Measurements from ENCODE around the gene SHISAL2A.

The SHISAL2A gene

GRCh38 chr1:52676249-52676903 is 43.4 kb downstream of the SHISAL2A start:
- no peak for DNase-seq (ENCODE audit: low read depth)
- H3K4me3 ChIP-seq (ENCODE audit: control insufficient read depth, low read depth, low read length) = no peak overlapping the region
- no peak for TF ChIP-seq CTCF (conservative IDR thresholded peaks at IDR 0.05; ENCODE audit: control insufficient read depth, insufficient read depth, low read depth, low read length)

- no peak overlapping the region for H3K4me3 ChIP-seq (ENCODE audit: control insufficient read depth, low read depth, low read length)
- no peak for TF ChIP-seq CTCF (conservative IDR thresholded peaks at IDR 0.05; ENCODE audit: control insufficient read depth, insufficient read depth, low read depth, low read length)
- no peak for DNase-seq (ENCODE audit: low read depth)
Measured at GRCh38 chr1:52677076-52677806, 44.3 kb downstream of the SHISAL2A start.

- no peak for DNase-seq (ENCODE audit: low read depth)
- TF ChIP-seq CTCF (conservative IDR thresholded peaks at IDR 0.05; ENCODE audit: control insufficient read depth, insufficient read depth, low read depth, low read length) = no peak
- H3K4me3 ChIP-seq (ENCODE audit: control insufficient read depth, low read depth, low read length) = no peak overlapping the region
Measured at GRCh38 chr1:52679048-52679447, 46.1 kb downstream of the SHISAL2A start.

- H3K4me3 ChIP-seq (ENCODE audit: control insufficient read depth, low read depth, low read length) = no peak overlapping the region
- DNase-seq (ENCODE audit: low read depth) = no peak
- TF ChIP-seq CTCF (conservative IDR thresholded peaks at IDR 0.05; ENCODE audit: control insufficient read depth, insufficient read depth, low read depth, low read length) = no peak
Measured at GRCh38 chr1:52679498-52679897, 46.5 kb downstream of the SHISAL2A start.

DNA sequence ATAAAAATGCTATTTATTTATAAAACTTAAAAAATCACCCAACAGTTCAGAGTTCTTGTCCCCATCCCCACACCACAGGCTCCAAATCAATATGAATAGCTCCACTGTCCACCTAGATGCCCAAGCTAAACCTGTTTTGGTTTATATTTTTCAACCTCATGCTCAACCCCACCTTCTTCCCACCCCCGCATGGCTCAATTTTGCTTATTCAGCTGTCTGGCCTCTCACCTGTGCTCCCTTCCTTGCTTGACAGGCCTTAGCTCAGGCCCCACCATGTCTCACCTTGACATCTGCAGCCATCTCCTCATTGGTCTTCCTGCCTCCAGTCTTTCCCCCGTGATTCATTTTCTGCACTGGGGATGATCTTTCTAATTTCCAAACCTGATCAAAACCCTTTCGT is 47.4 kb downstream of the SHISAL2A start:
- no peak for TF ChIP-seq CTCF (conservative IDR thresholded peaks at IDR 0.05; ENCODE audit: control insufficient read depth, insufficient read depth, low read depth, low read length)

GRCh38 chr1:52681136-52681535 is 48.2 kb downstream of the SHISAL2A start:
- no peak for TF ChIP-seq CTCF (conservative IDR thresholded peaks at IDR 0.05; ENCODE audit: control insufficient read depth, insufficient read depth, low read depth, low read length)
- H3K4me3 ChIP-seq (ENCODE audit: control insufficient read depth, low read depth, low read length) = no peak overlapping the region
- DNase-seq (ENCODE audit: low read depth) = no peak

More for the DNA sequence above, 47.4 kb downstream of the SHISAL2A start:
- no peak for DNase-seq (ENCODE audit: low read depth)
- no peak overlapping the region for H3K4me3 ChIP-seq (ENCODE audit: control insufficient read depth, low read depth, low read length)

Measured in fibroblast of mammary gland (primary cell).